Measurements from ENCODE around the gene KLHL29. TPM values are rescaled to one million over a fixed set of nuclear protein-coding genes. Genes with fewer than 3 reads are reported as not detected.

Gene KLHL29
- total RNA-seq, 3 donors from 2014 or later (not counting 1 experiment from before 2014, with no cell fraction given), result 0.24 to 0.43 (median 0.33) TPM

DNA sequence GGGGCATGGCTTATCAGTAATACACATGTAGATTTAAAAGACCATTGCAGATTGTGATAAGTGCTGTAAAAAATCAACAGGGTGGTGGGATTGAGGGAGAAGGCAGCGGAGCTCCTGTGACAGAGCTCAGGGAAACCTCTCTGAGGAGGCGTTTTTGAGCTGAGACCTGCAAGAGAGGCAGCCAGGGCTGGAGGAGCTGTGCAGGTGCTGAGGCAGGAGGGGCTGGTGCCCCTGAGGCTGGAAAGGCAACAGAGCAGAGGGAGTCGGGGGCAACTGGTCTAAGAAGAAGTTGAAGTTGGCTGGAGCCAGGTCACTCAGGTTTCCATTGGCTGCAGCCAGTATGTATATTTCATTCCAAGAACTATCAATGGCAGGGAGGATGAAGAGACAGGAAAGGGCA, 47.6 kb downstream of the KLHL29 start:
- Histone ChIP-seq H3K9me3 (ENCODE audit: control insufficient read depth, insufficient read depth, low read length) (no peaks in the 10 kb centered on the region), H3K4me1 (ENCODE audit: control insufficient read depth, insufficient read depth, low read length) (no peaks in the 10 kb centered on the region), H3K27me3 (ENCODE audit: control insufficient read depth, insufficient read depth, low read length) (no peaks in the 10 kb centered on the region), H3K4me3 (ENCODE audit: low read length) (no peak overlapping the region), H3K27ac (ENCODE audit: low read length) (no peak overlapping the region), H3K36me3 (ENCODE audit: control insufficient read depth, insufficient read depth, low read length) (no peaks in the 10 kb centered on the region)
- Mint-ChIP-seq H3K4me3 (no peak overlapping the region), H3K9me3 (no peaks in the 10 kb centered on the region), H3K4me1 (no peaks in the 10 kb centered on the region), H3K27ac (no peak overlapping the region), H3K27me3 (ENCODE audit: low read depth in 2 of 2) (peaks cover 10 to 39% of the 10 kb centered on the region in 2 donors), H3K36me3 (no peaks in the 10 kb centered on the region)
- no peak for DNase-seq
- intact Hi-C loops (cut with micrococcal nuclease), result no loop called here
- TF ChIP-seq, protein P1, sequence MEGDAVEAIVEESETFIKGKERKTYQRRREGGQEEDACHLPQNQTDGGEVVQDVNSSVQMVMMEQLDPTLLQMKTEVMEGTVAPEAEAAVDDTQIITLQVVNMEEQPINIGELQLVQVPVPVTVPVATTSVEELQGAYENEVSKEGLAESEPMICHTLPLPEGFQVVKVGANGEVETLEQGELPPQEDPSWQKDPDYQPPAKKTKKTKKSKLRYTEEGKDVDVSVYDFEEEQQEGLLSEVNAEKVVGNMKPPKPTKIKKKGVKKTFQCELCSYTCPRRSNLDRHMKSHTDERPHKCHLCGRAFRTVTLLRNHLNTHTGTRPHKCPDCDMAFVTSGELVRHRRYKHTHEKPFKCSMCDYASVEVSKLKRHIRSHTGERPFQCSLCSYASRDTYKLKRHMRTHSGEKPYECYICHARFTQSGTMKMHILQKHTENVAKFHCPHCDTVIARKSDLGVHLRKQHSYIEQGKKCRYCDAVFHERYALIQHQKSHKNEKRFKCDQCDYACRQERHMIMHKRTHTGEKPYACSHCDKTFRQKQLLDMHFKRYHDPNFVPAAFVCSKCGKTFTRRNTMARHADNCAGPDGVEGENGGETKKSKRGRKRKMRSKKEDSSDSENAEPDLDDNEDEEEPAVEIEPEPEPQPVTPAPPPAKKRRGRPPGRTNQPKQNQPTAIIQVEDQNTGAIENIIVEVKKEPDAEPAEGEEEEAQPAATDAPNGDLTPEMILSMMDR (IDR thresholded peaks at IDR 0.05), result no peak
- no peak for ATAC-seq
- 79% methylated on average over 3 of the region's 3 CpGs for WGBS (ENCODE audit: insufficient coverage)

DNA sequence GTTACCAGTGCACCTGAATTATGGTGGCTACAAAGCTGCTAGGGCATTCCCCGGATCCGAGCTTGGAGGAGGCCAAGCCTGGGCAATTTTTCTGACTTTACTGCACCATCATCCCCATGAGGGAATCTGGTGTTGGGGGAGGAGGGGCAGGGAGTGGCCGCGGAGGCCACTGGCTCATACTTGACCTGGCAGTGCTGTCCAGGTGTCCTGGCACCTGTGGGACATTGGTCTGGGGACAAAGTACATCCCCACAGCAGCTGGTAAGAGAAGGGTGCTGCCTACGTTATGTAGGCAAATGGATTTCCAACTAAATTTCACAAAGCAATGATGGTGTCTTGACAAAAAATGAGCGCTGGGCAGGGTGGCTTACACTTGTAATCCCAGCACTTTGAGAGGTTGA, 48.3 kb downstream of the KLHL29 start:
- Mint-ChIP-seq H3K4me1 (no peaks in the 10 kb centered on the region), H3K27ac (no peak overlapping the region), H3K27me3 (ENCODE audit: low read depth in 2 of 2) (peaks cover 10 to 40% of the 10 kb centered on the region in 2 donors), H3K4me3 (no peak overlapping the region), H3K36me3 (no peaks in the 10 kb centered on the region), H3K9me3 (no peaks in the 10 kb centered on the region)
- no peak for DNase-seq
- no peak overlapping the region for H3K4me3 ChIP-seq (ENCODE audit: low read length)
- intact Hi-C loops (cut with micrococcal nuclease), result no loop called here
- ATAC-seq, result no peak
- H3K36me3 ChIP-seq (ENCODE audit: control insufficient read depth, insufficient read depth, low read length), result no peaks in the 10 kb centered on the region
- no peaks in the 10 kb centered on the region for H3K9me3 ChIP-seq (ENCODE audit: control insufficient read depth, insufficient read depth, low read length)
- TF ChIP-seq, protein P1 (IDR thresholded peaks at IDR 0.05), result no peak
- no peak overlapping the region for H3K27ac ChIP-seq (ENCODE audit: low read length)
- 85% methylated on average over 6 of the region's 6 CpGs for WGBS (ENCODE audit: insufficient coverage)
- no peaks in the 10 kb centered on the region for H3K27me3 ChIP-seq (ENCODE audit: control insufficient read depth, insufficient read depth, low read length)
- H3K4me1 ChIP-seq (ENCODE audit: control insufficient read depth, insufficient read depth, low read length), result no peaks in the 10 kb centered on the region

DNA sequence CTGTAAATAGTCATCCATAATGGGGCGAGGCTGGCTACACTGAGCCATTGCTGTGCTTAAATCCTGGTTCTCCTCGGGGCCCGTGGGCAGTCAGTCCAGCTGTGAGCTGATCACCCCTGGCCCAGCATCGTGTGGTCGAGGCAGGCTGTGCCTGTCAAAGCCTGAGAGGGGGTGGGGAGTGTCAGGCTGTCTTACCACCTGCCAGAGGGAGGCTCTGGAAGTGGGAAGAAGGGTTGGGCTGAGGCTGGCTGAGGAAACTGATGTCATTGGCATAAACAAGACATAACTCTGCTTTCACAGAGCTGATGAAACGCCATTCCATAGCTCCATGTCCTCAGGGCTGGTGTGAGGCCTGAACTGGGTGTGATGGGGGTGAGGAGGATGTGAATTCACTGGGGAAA, 49.7 kb downstream of the KLHL29 start:
- Histone ChIP-seq H3K4me3 (ENCODE audit: low read length) (no peak overlapping the region), H3K27me3 (ENCODE audit: control insufficient read depth, insufficient read depth, low read length) (no peaks in the 10 kb centered on the region), H3K36me3 (ENCODE audit: control insufficient read depth, insufficient read depth, low read length) (no peaks in the 10 kb centered on the region), H3K4me1 (ENCODE audit: control insufficient read depth, insufficient read depth, low read length) (no peaks in the 10 kb centered on the region), H3K27ac (ENCODE audit: low read length) (no peak overlapping the region), H3K9me3 (ENCODE audit: control insufficient read depth, insufficient read depth, low read length) (no peaks in the 10 kb centered on the region)
- Mint-ChIP-seq H3K27me3 (ENCODE audit: low read depth in 2 of 2) (peaks cover 10 to 40% of the 10 kb centered on the region in 2 donors), H3K4me1 (no peaks in the 10 kb centered on the region), H3K36me3 (no peaks in the 10 kb centered on the region), H3K27ac (no peak overlapping the region), H3K9me3 (no peaks in the 10 kb centered on the region), H3K4me3 (no peak overlapping the region)
- 80% methylated on average over 6 of the region's 6 CpGs for WGBS (ENCODE audit: insufficient coverage)
- TF ChIP-seq, protein P1 (IDR thresholded peaks at IDR 0.05), result no peak
- no peak for ATAC-seq
- DNase-seq, result no peak
- intact Hi-C loops (cut with micrococcal nuclease), result no loop called here

DNA sequence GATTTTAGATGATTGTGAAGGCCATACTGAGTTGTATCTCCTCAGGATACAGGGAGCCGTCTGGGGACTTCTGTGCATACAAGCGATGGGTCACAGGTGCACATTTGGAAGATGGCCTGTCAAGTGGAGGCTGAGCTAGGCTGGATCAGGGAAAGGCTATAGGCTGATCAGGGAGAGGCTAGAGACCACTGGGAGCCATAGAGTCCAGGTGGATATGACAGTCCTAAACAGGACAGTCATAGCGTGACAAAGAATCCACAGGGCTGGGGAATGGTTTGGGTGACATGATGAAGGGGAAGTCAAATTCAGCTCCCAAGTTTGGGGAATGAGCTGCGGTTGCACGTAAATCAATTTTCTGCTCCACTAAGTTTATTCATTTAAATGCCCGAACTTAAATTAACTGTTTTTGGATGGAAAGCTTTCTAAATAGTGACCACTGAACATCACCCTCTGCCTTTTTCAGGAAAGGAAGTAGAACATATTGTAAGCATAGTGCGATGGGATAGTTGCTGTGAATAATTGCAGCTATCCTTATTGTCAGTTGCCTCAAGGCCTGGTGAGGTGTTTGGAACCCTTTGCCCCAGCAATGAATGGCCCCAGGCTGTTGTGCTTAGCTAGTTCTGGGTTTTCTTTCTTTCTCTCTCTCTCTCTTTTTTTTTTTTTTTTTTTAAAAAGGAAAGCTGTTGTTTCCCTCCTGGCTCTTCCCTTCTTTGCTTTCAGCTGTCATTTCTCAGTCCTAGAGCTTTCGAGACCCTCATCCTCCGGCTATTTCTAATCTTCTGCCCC, 50.5 kb downstream of the KLHL29 start:
- Histone ChIP-seq H3K27me3 (ENCODE audit: control insufficient read depth, insufficient read depth, low read length) (no peaks in the 10 kb centered on the region), H3K27ac (ENCODE audit: low read length) (no peak overlapping the region), H3K9me3 (ENCODE audit: control insufficient read depth, insufficient read depth, low read length) (no peaks in the 10 kb centered on the region), H3K36me3 (ENCODE audit: control insufficient read depth, insufficient read depth, low read length) (no peaks in the 10 kb centered on the region), H3K4me3 (ENCODE audit: low read length) (no peak overlapping the region), H3K4me1 (ENCODE audit: control insufficient read depth, insufficient read depth, low read length) (no peaks in the 10 kb centered on the region)
- Mint-ChIP-seq H3K27me3 (ENCODE audit: low read depth in 2 of 2) (peaks cover 10 to 37% of the 10 kb centered on the region in 2 donors), H3K9me3 (no peaks in the 10 kb centered on the region), H3K36me3 (no peaks in the 10 kb centered on the region), H3K27ac (no peak overlapping the region), H3K4me1 (no peaks in the 10 kb centered on the region), H3K4me3 (no peak overlapping the region)
- ATAC-seq (no peak), DNase-seq (no peak)
- intact Hi-C loops (cut with micrococcal nuclease), result no loop called here
- TF ChIP-seq, protein P1 (IDR thresholded peaks at IDR 0.05), result no peak
- 66% methylated on average over 5 of the region's 9 CpGs for WGBS (ENCODE audit: insufficient coverage)
